ENCODE measurements around the gene AKR1E2. TPM values are rescaled to one million over a fixed set of nuclear protein-coding genes. Genes with fewer than 3 reads are reported as not detected.

The AKR1E2 gene
- total and polyA plus RNA-seq, 2 donors (not counting 3 experiments of a cell fraction or from before 2014, with no cell fraction given) = 4.0 to 8.2 TPM

DNA sequence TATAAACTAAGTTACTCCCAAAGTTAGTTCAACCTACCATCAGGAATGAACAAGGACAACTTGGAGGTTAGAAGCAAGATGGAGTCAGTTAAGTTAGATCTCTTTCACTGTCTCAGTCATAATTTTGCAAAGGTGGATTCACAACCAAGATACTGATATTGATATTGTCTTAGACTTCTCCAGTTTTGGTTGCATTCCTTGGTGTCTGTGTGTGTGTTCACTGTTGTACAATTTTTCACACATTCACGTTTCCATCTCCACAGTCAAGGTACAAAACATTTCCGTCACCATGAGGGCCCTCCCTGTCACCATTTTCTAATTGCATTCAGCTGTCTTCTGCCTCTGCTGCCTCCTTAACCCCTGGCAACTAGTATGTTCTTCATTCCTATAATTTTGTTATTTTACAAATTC, 41.1 kb downstream of the AKR1E2 start:
- no peaks in the 10 kb centered on the region for H3K36me3 ChIP-seq (ENCODE audit: control insufficient read depth in 2 of 2, extremely low read depth in 1 of 2, insufficient read depth in 2 of 2, low read length in 2 of 2)
- CTCF ChIA-PET = interaction anchor here (1.3 to 1.5 kb wide), 2 partner anchors 17 to 52 kb away, joined by 5 to 9 read pairs; no protein-coding TSS in a partner anchor

More for the DNA sequence above, 41.1 kb downstream of the AKR1E2 start:
- H3K9me1 ChIP-seq (replicated peaks; ENCODE audit: control insufficient read depth, extremely low read depth, insufficient read depth, low read length) = no peaks in the 10 kb centered on the region
- H3K4me2 ChIP-seq (ENCODE audit: insufficient read depth, low read length) = peak overlapping the region; percentile 6
- H3K4me3 ChIP-seq (replicated peaks in 1 of 3; ENCODE audit: insufficient read depth in 1 of 3, low read depth in 1 of 3, low read length in 3 of 3) = no peak overlapping the region
- POLR2A ChIA-PET = no interaction called here
- no peaks in the 10 kb centered on the region for H4K20me1 ChIP-seq (replicated peaks; ENCODE audit: control insufficient read depth, extremely low read depth, insufficient read depth, low read length)
- FAIRE-seq (no peak), DNase-seq (ENCODE audit: low read depth, low spot score) (no peak)
- no peaks in the 10 kb centered on the region for H3K27me3 ChIP-seq (ENCODE audit: control insufficient read depth in 2 of 2, insufficient read depth in 2 of 2, low read length in 2 of 2)
- dilution Hi-C loops (cut with MboI; ENCODE audit: extremely low pct_ligation_motif_present, low sequenced_read_pairs) (no loop called here), intact Hi-C loops (cut with micrococcal nuclease) (no loop called here)
- TF ChIP-seq JUN (IDR thresholded peaks at IDR 0.05; ENCODE audit: borderline replicate concordance, insufficient read depth, insufficient read length, low read depth) = no peak
- no peak for TF ChIP-seq POLR2AphosphoS5 (IDR thresholded peaks at IDR 0.05; ENCODE audit: insufficient read depth, low read depth, low read length)
- no peak for TF ChIP-seq GATA2 (IDR thresholded peaks at IDR 0.05; ENCODE audit: insufficient read depth, insufficient read length, low read depth, low read length)
- TF ChIP-seq POLR2A (IDR thresholded peaks at IDR 0.05; ENCODE audit: low read depth, low read length) = no peak
- TF ChIP-seq, protein P1, sequence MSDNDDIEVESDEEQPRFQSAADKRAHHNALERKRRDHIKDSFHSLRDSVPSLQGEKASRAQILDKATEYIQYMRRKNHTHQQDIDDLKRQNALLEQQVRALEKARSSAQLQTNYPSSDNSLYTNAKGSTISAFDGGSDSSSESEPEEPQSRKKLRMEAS (IDR thresholded peaks at IDR 0.05; ENCODE audit: insufficient read depth, insufficient read length) = no peak
- no peak for TF ChIP-seq MYC (IDR thresholded peaks at IDR 0.05; ENCODE audit: low read depth, low read length)
- TF ChIP-seq FOS (IDR thresholded peaks at IDR 0.05; ENCODE audit: borderline replicate concordance, insufficient read depth, low read length) = no peak
- TF ChIP-seq, protein P2, sequence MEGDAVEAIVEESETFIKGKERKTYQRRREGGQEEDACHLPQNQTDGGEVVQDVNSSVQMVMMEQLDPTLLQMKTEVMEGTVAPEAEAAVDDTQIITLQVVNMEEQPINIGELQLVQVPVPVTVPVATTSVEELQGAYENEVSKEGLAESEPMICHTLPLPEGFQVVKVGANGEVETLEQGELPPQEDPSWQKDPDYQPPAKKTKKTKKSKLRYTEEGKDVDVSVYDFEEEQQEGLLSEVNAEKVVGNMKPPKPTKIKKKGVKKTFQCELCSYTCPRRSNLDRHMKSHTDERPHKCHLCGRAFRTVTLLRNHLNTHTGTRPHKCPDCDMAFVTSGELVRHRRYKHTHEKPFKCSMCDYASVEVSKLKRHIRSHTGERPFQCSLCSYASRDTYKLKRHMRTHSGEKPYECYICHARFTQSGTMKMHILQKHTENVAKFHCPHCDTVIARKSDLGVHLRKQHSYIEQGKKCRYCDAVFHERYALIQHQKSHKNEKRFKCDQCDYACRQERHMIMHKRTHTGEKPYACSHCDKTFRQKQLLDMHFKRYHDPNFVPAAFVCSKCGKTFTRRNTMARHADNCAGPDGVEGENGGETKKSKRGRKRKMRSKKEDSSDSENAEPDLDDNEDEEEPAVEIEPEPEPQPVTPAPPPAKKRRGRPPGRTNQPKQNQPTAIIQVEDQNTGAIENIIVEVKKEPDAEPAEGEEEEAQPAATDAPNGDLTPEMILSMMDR (IDR thresholded peaks at IDR 0.05; ENCODE audit: extremely low read depth in 1 of 2, insufficient read depth in 1 of 2, low read depth in 1 of 2, low read length in 2 of 2) = no peak
- no peaks in the 10 kb centered on the region for H3K79me2 ChIP-seq (ENCODE audit: control insufficient read depth, insufficient read depth, low read length)
- H3K9me3 ChIP-seq (replicated peaks; ENCODE audit: control insufficient read depth, insufficient read depth, low read length) = no peaks in the 10 kb centered on the region
- peaks cover 13% of the 10 kb centered on the region for H3K4me1 ChIP-seq (ENCODE audit: control insufficient read depth, extremely low read depth, insufficient read depth, low read length)
- no peak overlapping the region for H3K27ac ChIP-seq (ENCODE audit: insufficient read depth, low read depth, low read length)
- H3K9ac ChIP-seq (replicated peaks; ENCODE audit: extremely low read depth, insufficient read depth, low read length) = no peak overlapping the region
- peak overlapping the region; percentile 74 for H2AFZ ChIP-seq (ENCODE audit: low read depth, low read length)
- BruUV-seq (replicated peaks) = no TSS peak
